ENCODE results near the gene OR5C1. TPM values are rescaled to one million over a fixed set of nuclear protein-coding genes. Genes with fewer than 3 reads are reported as not detected.

Gene OR5C1
- total and polyA plus RNA-seq, 4 donors: not detected

GRCh38 chr9:122779181-122779580 lies 9.6 kb upstream of the OR5C1 start (continued):
- TF ChIP-seq, protein P1, sequence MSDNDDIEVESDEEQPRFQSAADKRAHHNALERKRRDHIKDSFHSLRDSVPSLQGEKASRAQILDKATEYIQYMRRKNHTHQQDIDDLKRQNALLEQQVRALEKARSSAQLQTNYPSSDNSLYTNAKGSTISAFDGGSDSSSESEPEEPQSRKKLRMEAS (IDR thresholded peaks at IDR 0.05): no peak
- TF ChIP-seq HNF4A (conservative IDR thresholded peaks at IDR 0.05): no peak
- TF ChIP-seq, protein P2, sequence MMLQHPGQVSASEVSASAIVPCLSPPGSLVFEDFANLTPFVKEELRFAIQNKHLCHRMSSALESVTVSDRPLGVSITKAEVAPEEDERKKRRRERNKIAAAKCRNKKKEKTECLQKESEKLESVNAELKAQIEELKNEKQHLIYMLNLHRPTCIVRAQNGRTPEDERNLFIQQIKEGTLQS (IDR thresholded peaks at IDR 0.05): no peak

GRCh38 chr9:122780026-122780425 lies 8.7 kb upstream of the OR5C1 start:
- H3K9ac ChIP-seq (ENCODE audit: low read depth in 1 of 2, low read length in 2 of 2): no peak overlapping the region
- no peaks in the 10 kb centered on the region for H3K27me3 ChIP-seq (ENCODE audit: control insufficient read depth in 4 of 4, insufficient read depth in 4 of 4, low read length in 3 of 4)
- no peak for DNase-seq (ENCODE audit: low spot score)
- H3K36me3 ChIP-seq (ENCODE audit: control insufficient read depth in 4 of 4, insufficient read depth in 3 of 4, low read depth in 1 of 4, low read length in 3 of 4): no peaks in the 10 kb centered on the region
- 72% methylated on average over 4 of the region's 4 CpGs for WGBS
- no peak overlapping the region for H3K27ac ChIP-seq (ENCODE audit: low read depth in 1 of 2, low read length in 2 of 2)
- no peak for TF ChIP-seq RAD21 (IDR thresholded peaks at IDR 0.05)
- TF ChIP-seq, protein P3, sequence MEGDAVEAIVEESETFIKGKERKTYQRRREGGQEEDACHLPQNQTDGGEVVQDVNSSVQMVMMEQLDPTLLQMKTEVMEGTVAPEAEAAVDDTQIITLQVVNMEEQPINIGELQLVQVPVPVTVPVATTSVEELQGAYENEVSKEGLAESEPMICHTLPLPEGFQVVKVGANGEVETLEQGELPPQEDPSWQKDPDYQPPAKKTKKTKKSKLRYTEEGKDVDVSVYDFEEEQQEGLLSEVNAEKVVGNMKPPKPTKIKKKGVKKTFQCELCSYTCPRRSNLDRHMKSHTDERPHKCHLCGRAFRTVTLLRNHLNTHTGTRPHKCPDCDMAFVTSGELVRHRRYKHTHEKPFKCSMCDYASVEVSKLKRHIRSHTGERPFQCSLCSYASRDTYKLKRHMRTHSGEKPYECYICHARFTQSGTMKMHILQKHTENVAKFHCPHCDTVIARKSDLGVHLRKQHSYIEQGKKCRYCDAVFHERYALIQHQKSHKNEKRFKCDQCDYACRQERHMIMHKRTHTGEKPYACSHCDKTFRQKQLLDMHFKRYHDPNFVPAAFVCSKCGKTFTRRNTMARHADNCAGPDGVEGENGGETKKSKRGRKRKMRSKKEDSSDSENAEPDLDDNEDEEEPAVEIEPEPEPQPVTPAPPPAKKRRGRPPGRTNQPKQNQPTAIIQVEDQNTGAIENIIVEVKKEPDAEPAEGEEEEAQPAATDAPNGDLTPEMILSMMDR (IDR thresholded peaks at IDR 0.05; ENCODE audit: low read depth, low read length, missing input control): no peak
- no peak for TF ChIP-seq EGR1 (IDR thresholded peaks at IDR 0.05; ENCODE audit: low read depth in 2 of 2)
- TF ChIP-seq ZBTB33 (IDR thresholded peaks at IDR 0.05): no peak
- TF ChIP-seq HNF4A (conservative IDR thresholded peaks at IDR 0.05): no peak
- TF ChIP-seq YY1 (IDR thresholded peaks at IDR 0.05): no peak
- no peak for TF ChIP-seq FOXA2 (IDR thresholded peaks at IDR 0.05)
- TF ChIP-seq FOXA1 (IDR thresholded peaks at IDR 0.05): no peak
- TF ChIP-seq, protein P2 (IDR thresholded peaks at IDR 0.05): no peak
- no peak for TF ChIP-seq NR2F2 (IDR thresholded peaks at IDR 0.05)
- TF ChIP-seq RXRA (IDR thresholded peaks at IDR 0.05): no peak
- TF ChIP-seq, protein P1 (IDR thresholded peaks at IDR 0.05): no peak
- TF ChIP-seq, protein P4, sequence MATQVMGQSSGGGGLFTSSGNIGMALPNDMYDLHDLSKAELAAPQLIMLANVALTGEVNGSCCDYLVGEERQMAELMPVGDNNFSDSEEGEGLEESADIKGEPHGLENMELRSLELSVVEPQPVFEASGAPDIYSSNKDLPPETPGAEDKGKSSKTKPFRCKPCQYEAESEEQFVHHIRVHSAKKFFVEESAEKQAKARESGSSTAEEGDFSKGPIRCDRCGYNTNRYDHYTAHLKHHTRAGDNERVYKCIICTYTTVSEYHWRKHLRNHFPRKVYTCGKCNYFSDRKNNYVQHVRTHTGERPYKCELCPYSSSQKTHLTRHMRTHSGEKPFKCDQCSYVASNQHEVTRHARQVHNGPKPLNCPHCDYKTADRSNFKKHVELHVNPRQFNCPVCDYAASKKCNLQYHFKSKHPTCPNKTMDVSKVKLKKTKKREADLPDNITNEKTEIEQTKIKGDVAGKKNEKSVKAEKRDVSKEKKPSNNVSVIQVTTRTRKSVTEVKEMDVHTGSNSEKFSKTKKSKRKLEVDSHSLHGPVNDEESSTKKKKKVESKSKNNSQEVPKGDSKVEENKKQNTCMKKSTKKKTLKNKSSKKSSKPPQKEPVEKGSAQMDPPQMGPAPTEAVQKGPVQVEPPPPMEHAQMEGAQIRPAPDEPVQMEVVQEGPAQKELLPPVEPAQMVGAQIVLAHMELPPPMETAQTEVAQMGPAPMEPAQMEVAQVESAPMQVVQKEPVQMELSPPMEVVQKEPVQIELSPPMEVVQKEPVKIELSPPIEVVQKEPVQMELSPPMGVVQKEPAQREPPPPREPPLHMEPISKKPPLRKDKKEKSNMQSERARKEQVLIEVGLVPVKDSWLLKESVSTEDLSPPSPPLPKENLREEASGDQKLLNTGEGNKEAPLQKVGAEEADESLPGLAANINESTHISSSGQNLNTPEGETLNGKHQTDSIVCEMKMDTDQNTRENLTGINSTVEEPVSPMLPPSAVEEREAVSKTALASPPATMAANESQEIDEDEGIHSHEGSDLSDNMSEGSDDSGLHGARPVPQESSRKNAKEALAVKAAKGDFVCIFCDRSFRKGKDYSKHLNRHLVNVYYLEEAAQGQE (IDR thresholded peaks at IDR 0.05): no peak
- no peak for TF ChIP-seq SP1 (IDR thresholded peaks at IDR 0.05)
- H3K4me1 ChIP-seq (ENCODE audit: control insufficient read depth in 4 of 4, insufficient read depth in 4 of 4, low read length in 3 of 4): no peaks in the 10 kb centered on the region
- no peak overlapping the region for H3K4me3 ChIP-seq (ENCODE audit: low read depth in 1 of 3, low read length in 3 of 3)
- no peaks in the 10 kb centered on the region for H3K9me3 ChIP-seq (ENCODE audit: control insufficient read depth in 4 of 4, low read length in 3 of 4)

All from liver (tissue), 9 donors.